HG03575 (cell line): ENCODE data around the gene HMGXB3.
"Not testable (repeated sequence)": the region's sequence is repeated elsewhere in the genome, so short reads cannot be mapped to it uniquely, and the experiment has no call there.

Experiments used
- ATAC-seq: cut with Tn5 transposase; IDR thresholded peaks from one replicate; pipeline ENCODE4 v1.9.1; 2021; ENCODE audit not compliant: unreplicated experiment, insufficient number of reproducible peaks, low FRiP score; ENCODE audit errors: extremely low read depth

Gene HMGXB3

GRCh38 chr5:150014456-150014855 lies 13.9 kb downstream of the HMGXB3 start:
- ATAC-seq, result no peak

- ATAC-seq, result no peak
Measured at GRCh38 chr5:150015415-150015814, 14.9 kb downstream of the HMGXB3 start.

DNA sequence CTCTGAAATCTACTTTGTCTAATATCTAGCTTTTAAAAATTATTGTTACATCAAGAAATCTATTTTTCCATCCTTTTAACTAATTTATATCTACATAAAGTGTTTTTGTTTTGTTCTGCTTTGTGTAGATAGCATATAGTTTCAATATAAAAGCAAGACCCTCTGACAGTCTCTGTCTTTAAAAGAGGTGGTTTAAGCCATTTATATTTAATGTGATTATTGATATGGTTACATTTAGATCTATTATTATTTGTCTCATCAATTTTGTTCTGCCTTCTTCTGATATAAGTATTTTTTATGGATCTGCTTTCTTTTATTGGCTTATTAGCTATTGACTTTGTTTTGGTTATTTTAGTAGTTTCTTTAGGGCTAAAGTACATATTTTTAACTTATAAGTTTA lies 16.0 kb downstream of the HMGXB3 start:
- no peak for ATAC-seq

- ATAC-seq, result no peak
Measured at GRCh38 chr5:150017226-150018005, 16.9 kb downstream of the HMGXB3 start.

DNA sequence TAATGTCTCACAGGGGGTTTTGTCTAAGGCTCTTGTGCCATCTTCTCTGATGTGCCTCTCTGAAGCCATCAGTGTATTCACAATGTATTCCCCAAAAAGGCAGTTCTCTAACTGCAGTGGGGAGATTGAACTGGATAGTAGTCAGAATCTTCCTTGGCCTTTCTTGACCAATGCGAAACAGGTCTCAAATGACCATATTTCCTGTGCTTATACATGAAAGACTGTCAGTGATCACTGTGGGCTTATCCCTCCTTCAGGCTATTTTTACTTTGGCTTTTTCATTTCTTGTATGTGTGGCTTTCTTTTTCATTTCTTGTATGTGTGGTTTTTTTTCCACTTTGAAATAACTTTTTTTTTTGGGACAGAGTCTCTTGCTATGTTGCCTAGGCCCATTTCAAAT lies 19.7 kb downstream of the HMGXB3 start:
- no peak for ATAC-seq

- no peak for ATAC-seq
Measured at GRCh38 chr5:150021491-150022157, 21.1 kb downstream of the HMGXB3 start.

GRCh38 chr5:150022158-150022531 lies 21.6 kb downstream of the HMGXB3 start:
- no peak for ATAC-seq

GRCh38 chr5:150022681-150023080 lies 22.1 kb downstream of the HMGXB3 start:
- ATAC-seq, result no peak

DNA sequence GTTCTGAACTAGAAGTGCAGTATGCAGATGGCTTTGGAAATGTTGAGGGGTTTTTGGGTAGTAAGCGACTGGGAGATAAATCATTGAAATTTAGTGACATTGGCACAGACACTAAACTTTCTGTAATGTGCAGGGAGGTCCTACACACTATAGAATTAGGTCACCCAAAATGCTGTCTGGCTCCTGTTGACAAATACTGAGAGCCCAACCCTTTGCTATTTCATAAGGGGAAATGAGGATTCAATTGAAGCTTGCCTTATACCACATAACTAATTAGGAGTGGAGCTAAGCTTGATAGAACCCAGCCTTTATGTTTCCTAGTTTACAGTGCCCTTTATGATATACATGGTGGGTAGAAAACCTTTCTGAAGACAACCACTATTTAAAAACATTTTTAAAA lies 22.6 kb downstream of the HMGXB3 start:
- no peak for ATAC-seq

DNA sequence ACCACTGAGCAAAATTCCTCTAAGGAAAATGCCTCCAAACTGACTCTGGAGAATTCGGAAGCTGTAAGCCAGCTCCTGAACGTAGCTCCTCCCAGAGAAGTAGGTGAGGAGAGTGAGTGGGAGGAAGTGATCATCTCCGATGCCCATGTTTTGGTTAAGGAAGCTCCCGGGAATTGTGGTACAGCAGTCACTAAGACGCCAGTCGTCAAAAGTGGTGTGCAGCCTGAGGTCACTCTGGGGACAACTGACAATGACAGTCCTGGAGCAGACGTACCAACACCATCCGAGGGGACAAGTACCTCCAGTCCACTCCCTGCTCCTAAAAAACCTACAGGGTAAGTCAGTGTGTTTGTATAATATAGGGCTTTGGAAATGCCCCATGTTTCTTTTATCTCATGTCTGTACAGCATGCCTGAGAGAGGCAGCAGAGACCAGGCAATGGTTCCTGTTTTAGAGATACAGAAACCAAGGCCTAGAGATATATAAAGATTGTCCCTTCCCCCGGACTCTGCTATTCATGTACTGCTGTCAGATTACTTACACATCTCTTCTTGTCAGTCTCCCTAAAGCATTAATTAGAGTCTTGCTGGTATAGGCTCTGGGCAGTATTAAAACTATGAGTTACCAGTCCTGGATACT lies 23.9 kb downstream of the HMGXB3 start:
- no peak for ATAC-seq

- no peak for ATAC-seq
Measured at GRCh38 chr5:150026682-150027172, 26.2 kb downstream of the HMGXB3 start.

DNA sequence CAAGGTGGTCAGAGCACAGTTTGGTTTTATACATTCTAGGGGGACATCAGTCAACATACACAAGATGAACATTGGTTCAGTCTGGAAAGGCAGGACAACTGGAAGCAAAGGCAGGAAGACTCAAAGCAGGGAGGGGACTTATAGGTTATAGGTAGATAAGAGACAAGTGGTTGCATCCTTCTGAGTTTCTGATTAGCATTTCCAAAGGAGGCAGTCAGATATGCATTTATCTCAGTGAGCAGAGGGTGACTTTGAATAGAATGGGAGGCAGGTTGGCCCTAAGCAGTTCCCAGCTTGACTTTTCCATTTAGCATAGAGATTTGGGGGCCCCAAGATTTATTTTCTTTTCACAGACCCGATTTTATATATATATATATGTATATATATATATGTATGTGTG lies 27.5 kb downstream of the HMGXB3 start:
- ATAC-seq, result not testable (repeated sequence)

DNA sequence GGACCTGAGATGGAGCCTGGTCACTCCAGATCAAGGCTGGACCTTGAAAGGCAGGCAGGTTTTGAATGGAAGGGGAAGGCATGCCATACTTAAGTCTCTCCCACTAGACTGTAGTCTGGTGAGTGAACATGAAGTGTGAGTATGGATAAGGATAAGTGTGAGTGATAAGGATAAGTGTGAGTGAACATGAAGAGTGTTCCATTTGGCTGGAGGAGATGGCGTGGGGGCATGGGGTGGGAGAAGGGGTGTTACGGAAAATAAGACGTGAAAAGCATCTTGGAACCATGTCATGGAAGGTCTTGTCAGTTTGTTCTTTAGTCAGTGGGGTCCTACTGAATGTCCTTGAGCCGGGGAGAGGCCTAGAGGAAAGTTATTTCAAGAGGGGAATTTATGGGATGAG lies 32.8 kb downstream of the HMGXB3 start:
- ATAC-seq, result no peak

- ATAC-seq, result no peak
Measured at GRCh38 chr5:150034662-150035061, 34.1 kb downstream of the HMGXB3 start.

DNA sequence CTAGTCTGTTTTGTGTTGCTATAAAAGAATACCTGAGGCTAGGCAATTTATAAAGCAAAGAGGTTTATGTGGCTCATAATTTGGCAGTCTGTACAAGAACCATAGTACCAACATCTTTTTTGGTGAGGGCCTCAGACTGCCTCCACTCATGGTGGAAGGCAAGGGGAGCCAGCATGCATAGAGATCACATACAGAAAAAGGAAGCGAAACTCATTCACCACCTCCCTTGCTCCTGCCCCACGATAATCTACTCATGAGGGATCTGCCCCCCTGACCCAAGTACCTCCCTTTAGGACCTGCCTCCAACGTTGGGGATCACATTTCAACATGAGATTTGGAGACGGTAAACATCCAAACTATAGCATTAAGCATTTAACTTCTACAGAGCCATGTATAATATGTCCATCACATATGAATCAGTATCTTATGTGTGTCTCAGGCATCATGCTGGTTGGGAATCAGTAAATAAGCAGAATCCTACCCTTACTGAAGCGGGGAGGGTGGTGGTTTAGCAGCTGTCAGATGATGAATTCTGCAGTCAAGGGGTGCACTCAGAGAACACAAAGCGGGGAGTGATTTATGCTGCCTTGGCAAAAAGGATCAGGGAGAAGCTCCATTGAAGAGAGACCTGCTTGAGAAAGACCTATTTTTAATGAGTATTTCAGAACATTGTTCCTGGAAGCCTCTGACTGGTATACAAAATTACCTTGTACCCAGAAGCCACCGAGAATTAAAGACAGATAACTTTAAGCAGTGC lies 34.8 kb downstream of the HMGXB3 start:
- ATAC-seq, result no peak

DNA sequence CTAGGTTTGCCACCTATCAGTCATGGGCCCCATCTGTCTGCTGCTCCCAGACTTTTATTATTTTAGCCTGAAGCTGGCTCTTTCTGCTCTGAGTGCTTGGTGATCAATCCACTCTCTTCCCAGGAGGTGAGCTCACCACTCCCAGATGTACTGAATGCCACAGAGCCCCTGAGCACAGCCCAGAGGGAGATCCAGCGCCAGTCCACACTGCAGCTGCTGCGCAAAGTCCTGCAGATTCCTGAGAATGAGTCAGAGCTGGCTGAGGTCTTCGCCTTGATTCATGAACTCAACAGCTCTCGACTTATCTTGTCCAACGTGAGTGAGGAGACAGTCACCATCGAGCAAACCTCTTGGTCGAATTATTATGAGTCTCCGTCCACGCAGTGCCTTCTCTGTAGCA lies 36.0 kb downstream of the HMGXB3 start:
- no peak for ATAC-seq

- ATAC-seq, result no peak
Measured at GRCh38 chr5:150038547-150038946, 38.0 kb downstream of the HMGXB3 start.

DNA sequence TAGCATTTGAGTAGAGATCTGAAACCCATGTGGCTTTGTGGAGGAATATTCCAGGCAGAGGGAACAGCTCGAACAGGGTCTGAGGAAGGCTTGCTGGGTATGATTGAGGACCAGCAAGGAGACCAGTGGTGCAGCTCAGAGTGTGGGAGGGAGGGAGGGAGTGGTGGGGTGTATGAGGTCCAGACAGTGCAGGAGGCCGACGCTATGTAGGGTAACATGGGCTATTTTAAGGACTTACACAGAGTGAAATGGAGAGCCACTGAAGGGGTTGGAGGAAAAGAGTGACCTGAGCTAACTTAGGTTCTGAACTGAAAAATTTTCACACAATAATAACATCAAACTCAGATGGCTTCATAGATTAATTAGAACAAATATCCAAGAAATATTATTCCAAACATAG lies 41.9 kb downstream of the HMGXB3 start:
- ATAC-seq, result no peak

- no peak for ATAC-seq
Measured at GRCh38 chr5:150043657-150044328, 43.3 kb downstream of the HMGXB3 start.
